Measurements from ENCODE around the gene ZNF326.

Gene ZNF326

GRCh38 chr1:89952605-89953130 lies 42.2 kb upstream of the ZNF326 start:
- Histone ChIP-seq H4K91ac (ENCODE audit: low read length) (no peak overlapping the region), H3K4me3 (ENCODE audit: insufficient read depth in 1 of 2, low read depth in 1 of 2, low read length in 2 of 2) (no peak overlapping the region), H2BK12ac (ENCODE audit: low read length in 2 of 2) (peak overlapping the region; percentile 48 to 52), H2BK120ac (ENCODE audit: low read depth, low read length) (no peak overlapping the region), H3K79me1 (replicated peaks; ENCODE audit: low read length, poor library complexity, severe bottlenecking) (no peaks in the 10 kb centered on the region), H3K36me3 (ENCODE audit: control insufficient read depth in 1 of 2, insufficient read depth in 2 of 2, low read depth in 1 of 2, low read length in 2 of 2) (no peaks in the 10 kb centered on the region), H3K23ac (ENCODE audit: low read length in 2 of 2) (no peak overlapping the region), H2AK5ac (ENCODE audit: low read length, severe bottlenecking) (peak overlapping the region; percentile 67), H3K27ac (ENCODE audit: low read length, poor library complexity, severe bottlenecking) (peak overlapping the region; percentile 87), H3K27me3 (ENCODE audit: control insufficient read depth in 1 of 2, insufficient read depth in 1 of 2, low read length in 2 of 2) (no peaks in the 10 kb centered on the region), H2BK5ac (ENCODE audit: low read depth, low read length, poor library complexity, severe bottlenecking) (peak overlapping the region; percentile 36), H3K4me1 (ENCODE audit: control insufficient read depth, insufficient read depth, low read depth, low read length) (peaks cover 4% of the 10 kb centered on the region), H3K9ac (ENCODE audit: low read length) (peak overlapping the region; percentile 82), H4K8ac (ENCODE audit: low read length) (no peak overlapping the region), H2BK15ac (ENCODE audit: low read depth, poor library complexity, severe bottlenecking) (no peak overlapping the region), H3K14ac (ENCODE audit: low read length in 2 of 2) (no peak overlapping the region), H3K9me3 (ENCODE audit: control insufficient read depth, low read length) (no peaks in the 10 kb centered on the region), H2AFZ (ENCODE audit: low read depth, low read length) (no peak overlapping the region), H3K4me2 (ENCODE audit: low read length, poor library complexity, severe bottlenecking) (no peak overlapping the region), H3K18ac (ENCODE audit: low read depth in 1 of 2, low read length in 2 of 2) (no peak overlapping the region), H3K4ac (ENCODE audit: low read depth in 1 of 2, low read length in 2 of 2) (no peak overlapping the region)
- 100% methylated on average over 1 of the region's 2 CpGs for WGBS
- DNase-seq, result no peak

GRCh38 chr1:89953131-89953626 lies 41.7 kb upstream of the ZNF326 start:
- H3K23ac ChIP-seq (ENCODE audit: low read length in 2 of 2), result no peak overlapping the region
- no peak overlapping the region for H2AK5ac ChIP-seq (ENCODE audit: low read length, severe bottlenecking)
- H3K14ac ChIP-seq (ENCODE audit: low read length in 2 of 2), result no peak overlapping the region
- H2BK120ac ChIP-seq (ENCODE audit: low read depth, low read length), result peak overlapping the region; percentile 36
- H3K18ac ChIP-seq (ENCODE audit: low read depth in 1 of 2, low read length in 2 of 2), result peak overlapping the region in 1 of 2 experiments; percentile 40
- H2BK12ac ChIP-seq (ENCODE audit: low read length in 2 of 2), result peak overlapping the region; percentile 48 to 83
- no peaks in the 10 kb centered on the region for H3K36me3 ChIP-seq (ENCODE audit: control insufficient read depth in 1 of 2, insufficient read depth in 2 of 2, low read depth in 1 of 2, low read length in 2 of 2)
- H3K27me3 ChIP-seq (ENCODE audit: control insufficient read depth in 1 of 2, insufficient read depth in 1 of 2, low read length in 2 of 2), result no peaks in the 10 kb centered on the region
- H3K79me1 ChIP-seq (replicated peaks; ENCODE audit: low read length, poor library complexity, severe bottlenecking), result no peaks in the 10 kb centered on the region
- DNase-seq, result peak; percentile 67
- peaks cover 4% of the 10 kb centered on the region for H3K4me1 ChIP-seq (ENCODE audit: control insufficient read depth, insufficient read depth, low read depth, low read length)
- H3K4ac ChIP-seq (ENCODE audit: low read depth in 1 of 2, low read length in 2 of 2), result no peak overlapping the region
- no peak overlapping the region for H2BK5ac ChIP-seq (ENCODE audit: low read depth, low read length, poor library complexity, severe bottlenecking)
- H4K91ac ChIP-seq (ENCODE audit: low read length), result no peak overlapping the region
- no peak overlapping the region for H4K8ac ChIP-seq (ENCODE audit: low read length)
- H3K4me2 ChIP-seq (ENCODE audit: low read length, poor library complexity, severe bottlenecking), result no peak overlapping the region
- H3K9me3 ChIP-seq (ENCODE audit: control insufficient read depth, low read length), result no peaks in the 10 kb centered on the region
- WGBS, result 17% methylated on average over 1 of the region's 1 CpG
- H3K27ac ChIP-seq (ENCODE audit: low read length, poor library complexity, severe bottlenecking), result peak overlapping the region; percentile 87
- H2BK15ac ChIP-seq (ENCODE audit: low read depth, poor library complexity, severe bottlenecking), result peak overlapping the region; percentile 62
- H3K9ac ChIP-seq (ENCODE audit: low read length), result peak overlapping the region; percentile 82
- H2AFZ ChIP-seq (ENCODE audit: low read depth, low read length), result no peak overlapping the region
- no peak overlapping the region for H3K4me3 ChIP-seq (ENCODE audit: insufficient read depth in 1 of 2, low read depth in 1 of 2, low read length in 2 of 2)

GRCh38 chr1:89953929-89954328 lies 41.0 kb upstream of the ZNF326 start:
- Histone ChIP-seq H2BK12ac (ENCODE audit: low read length in 2 of 2) (no peak overlapping the region), H2BK5ac (ENCODE audit: low read depth, low read length, poor library complexity, severe bottlenecking) (no peak overlapping the region), H2BK15ac (ENCODE audit: low read depth, poor library complexity, severe bottlenecking) (no peak overlapping the region), H3K23ac (ENCODE audit: low read length in 2 of 2) (no peak overlapping the region), H3K27me3 (ENCODE audit: control insufficient read depth in 1 of 2, insufficient read depth in 1 of 2, low read length in 2 of 2) (no peaks in the 10 kb centered on the region), H3K4me2 (ENCODE audit: low read length, poor library complexity, severe bottlenecking) (no peak overlapping the region), H3K9me3 (ENCODE audit: control insufficient read depth, low read length) (no peaks in the 10 kb centered on the region), H4K91ac (ENCODE audit: low read length) (no peak overlapping the region), H3K4me3 (ENCODE audit: insufficient read depth in 1 of 2, low read depth in 1 of 2, low read length in 2 of 2) (no peak overlapping the region), H3K9ac (ENCODE audit: low read length) (peak overlapping the region; percentile 82), H3K14ac (ENCODE audit: low read length in 2 of 2) (no peak overlapping the region), H4K8ac (ENCODE audit: low read length) (no peak overlapping the region), H3K4ac (ENCODE audit: low read depth in 1 of 2, low read length in 2 of 2) (no peak overlapping the region), H3K4me1 (ENCODE audit: control insufficient read depth, insufficient read depth, low read depth, low read length) (peaks cover 4% of the 10 kb centered on the region), H3K36me3 (ENCODE audit: control insufficient read depth in 1 of 2, insufficient read depth in 2 of 2, low read depth in 1 of 2, low read length in 2 of 2) (no peaks in the 10 kb centered on the region), H3K18ac (ENCODE audit: low read depth in 1 of 2, low read length in 2 of 2) (peak overlapping the region in 1 of 2 experiments; percentile 60), H2AK5ac (ENCODE audit: low read length, severe bottlenecking) (peak overlapping the region; percentile 27), H3K79me1 (replicated peaks; ENCODE audit: low read length, poor library complexity, severe bottlenecking) (no peaks in the 10 kb centered on the region), H2BK120ac (ENCODE audit: low read depth, low read length) (no peak overlapping the region), H2AFZ (ENCODE audit: low read depth, low read length) (no peak overlapping the region), H3K27ac (ENCODE audit: low read length, poor library complexity, severe bottlenecking) (peak overlapping the region; percentile 34)
- DNase-seq, result no peak
- WGBS, result 100% methylated on average over 1 of the region's 1 CpG

- H3K4me2 ChIP-seq (ENCODE audit: low read length, poor library complexity, severe bottlenecking), result no peak overlapping the region
- H3K18ac ChIP-seq (ENCODE audit: low read depth in 1 of 2, low read length in 2 of 2), result no peak overlapping the region
- H2BK120ac ChIP-seq (ENCODE audit: low read depth, low read length), result no peak overlapping the region
- H3K4ac ChIP-seq (ENCODE audit: low read depth in 1 of 2, low read length in 2 of 2), result no peak overlapping the region
- H4K8ac ChIP-seq (ENCODE audit: low read length), result no peak overlapping the region
- no peak overlapping the region for H3K14ac ChIP-seq (ENCODE audit: low read length in 2 of 2)
- no peak overlapping the region for H3K4me3 ChIP-seq (ENCODE audit: insufficient read depth in 1 of 2, low read depth in 1 of 2, low read length in 2 of 2)
- H3K36me3 ChIP-seq (ENCODE audit: control insufficient read depth in 1 of 2, insufficient read depth in 2 of 2, low read depth in 1 of 2, low read length in 2 of 2), result no peaks in the 10 kb centered on the region
- no peak overlapping the region for H2BK5ac ChIP-seq (ENCODE audit: low read depth, low read length, poor library complexity, severe bottlenecking)
- no peak overlapping the region for H3K27ac ChIP-seq (ENCODE audit: low read length, poor library complexity, severe bottlenecking)
- peaks cover 4% of the 10 kb centered on the region for H3K4me1 ChIP-seq (ENCODE audit: control insufficient read depth, insufficient read depth, low read depth, low read length)
- no peak overlapping the region for H2BK12ac ChIP-seq (ENCODE audit: low read length in 2 of 2)
- no peak overlapping the region for H4K91ac ChIP-seq (ENCODE audit: low read length)
- H3K79me1 ChIP-seq (replicated peaks; ENCODE audit: low read length, poor library complexity, severe bottlenecking), result no peaks in the 10 kb centered on the region
- no peak overlapping the region for H3K23ac ChIP-seq (ENCODE audit: low read length in 2 of 2)
- WGBS, result 100% methylated on average over 1 of the region's 1 CpG
- no peak overlapping the region for H3K9ac ChIP-seq (ENCODE audit: low read length)
- H3K27me3 ChIP-seq (ENCODE audit: control insufficient read depth in 1 of 2, insufficient read depth in 1 of 2, low read length in 2 of 2), result no peaks in the 10 kb centered on the region
- no peak overlapping the region for H2AK5ac ChIP-seq (ENCODE audit: low read length, severe bottlenecking)
- no peak overlapping the region for H2BK15ac ChIP-seq (ENCODE audit: low read depth, poor library complexity, severe bottlenecking)
- no peak for DNase-seq
- no peak overlapping the region for H2AFZ ChIP-seq (ENCODE audit: low read depth, low read length)
- H3K9me3 ChIP-seq (ENCODE audit: control insufficient read depth, low read length), result no peaks in the 10 kb centered on the region
Observed at GRCh38 chr1:89954401-89954800, 40.5 kb upstream of the ZNF326 start.
